Measurements from ENCODE around the gene TMED1. TPM values are rescaled to one million over a fixed set of nuclear protein-coding genes. Genes with fewer than 3 reads are reported as not detected.
"Not testable (repeated sequence)": the region's sequence is repeated elsewhere in the genome, so short reads cannot be mapped to it uniquely, and the experiment has no call there.

The TMED1 gene, protein sequence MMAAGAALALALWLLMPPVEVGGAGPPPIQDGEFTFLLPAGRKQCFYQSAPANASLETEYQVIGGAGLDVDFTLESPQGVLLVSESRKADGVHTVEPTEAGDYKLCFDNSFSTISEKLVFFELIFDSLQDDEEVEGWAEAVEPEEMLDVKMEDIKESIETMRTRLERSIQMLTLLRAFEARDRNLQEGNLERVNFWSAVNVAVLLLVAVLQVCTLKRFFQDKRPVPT
- 11.5 TPM for total RNA-seq

DNA sequence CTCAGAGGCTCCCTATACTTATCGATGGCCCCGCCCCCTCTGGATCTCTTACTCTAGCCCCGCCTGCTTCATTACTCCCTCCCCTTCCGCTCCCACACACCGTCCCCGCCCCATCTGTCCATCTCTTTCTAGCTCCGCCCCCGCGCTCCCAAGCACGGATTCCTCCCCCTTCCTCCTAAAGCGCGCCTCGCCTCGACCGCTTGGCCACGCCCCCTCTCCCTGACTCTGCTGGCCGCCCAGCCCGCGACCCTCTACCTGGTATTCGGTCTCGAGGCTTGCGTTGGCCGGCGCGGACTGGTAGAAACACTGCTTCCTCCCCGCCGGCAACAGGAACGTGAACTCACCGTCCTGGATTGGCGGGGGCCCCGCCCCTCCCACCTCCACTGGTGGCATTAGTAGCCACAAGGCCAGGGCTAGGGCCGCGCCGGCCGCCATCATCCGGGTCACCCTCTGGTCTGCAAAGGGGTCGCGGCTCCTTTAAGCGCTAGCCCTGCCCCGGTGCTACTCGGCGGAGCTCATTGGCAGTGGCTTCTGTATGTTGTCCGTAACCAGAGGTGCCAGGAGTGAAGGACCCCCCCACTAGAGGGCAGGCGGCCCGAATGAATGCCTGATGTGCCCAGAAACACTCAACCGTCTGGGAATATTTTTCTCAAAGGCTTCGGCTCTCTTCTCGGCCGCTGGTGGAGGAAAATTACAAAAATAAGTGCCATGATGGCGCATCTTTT, at the start of gene TMED1:
Gene TMED1, minus strand, starts transcription at position 459 of the 725 bp plus-strand sequence. Its CDS starts 21 bp downstream, at position 438.
- peak; percentile 94 for DNase-seq

DNA sequence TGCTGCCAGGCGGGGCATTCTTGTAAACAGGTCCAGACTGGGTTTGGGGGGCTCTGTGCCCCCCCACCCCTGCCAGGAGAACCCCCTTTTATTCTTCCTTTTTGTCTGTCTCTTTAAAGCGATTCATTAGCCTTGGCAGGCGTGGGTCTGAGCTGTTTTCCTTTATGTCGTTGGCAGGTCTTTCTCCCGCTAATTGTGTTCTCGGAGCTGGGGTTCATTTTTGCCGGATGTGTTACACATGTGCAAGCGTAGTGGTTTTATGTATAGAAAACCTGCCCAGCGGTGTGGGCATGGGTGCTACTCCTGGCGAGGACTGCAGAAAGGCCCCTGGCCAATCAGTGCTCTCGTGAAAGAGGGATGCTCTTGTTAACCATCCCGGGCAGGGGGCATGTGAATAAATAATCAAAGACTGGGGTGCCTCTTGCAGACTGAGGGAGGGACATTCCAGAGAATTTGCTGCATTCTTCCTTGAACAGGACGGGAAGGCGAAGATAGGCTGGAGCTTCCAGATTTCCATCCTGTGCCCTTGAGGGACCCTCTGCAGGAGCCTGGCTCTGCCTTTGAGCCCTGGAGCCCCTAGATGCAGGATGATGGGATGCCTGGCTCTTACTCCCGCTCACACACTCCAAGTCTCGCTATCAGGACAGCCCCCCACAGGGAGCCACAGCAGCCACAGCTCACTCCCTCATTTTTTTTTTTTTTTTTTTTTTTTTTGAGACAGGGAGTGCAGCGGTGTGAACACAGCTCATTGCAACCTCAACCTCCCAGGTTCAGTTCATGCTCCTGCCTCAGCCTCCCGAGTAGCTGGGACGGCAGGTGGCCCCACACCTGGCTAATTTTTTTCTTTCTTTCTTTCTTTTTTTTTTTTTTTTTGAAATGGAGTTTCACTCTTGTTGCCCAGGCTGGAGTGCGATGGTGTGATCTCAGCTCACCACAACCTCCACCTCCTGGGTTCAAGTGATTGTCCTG, 49.5 kb upstream of the TMED1 start:
- DNase-seq: no peak

DNA sequence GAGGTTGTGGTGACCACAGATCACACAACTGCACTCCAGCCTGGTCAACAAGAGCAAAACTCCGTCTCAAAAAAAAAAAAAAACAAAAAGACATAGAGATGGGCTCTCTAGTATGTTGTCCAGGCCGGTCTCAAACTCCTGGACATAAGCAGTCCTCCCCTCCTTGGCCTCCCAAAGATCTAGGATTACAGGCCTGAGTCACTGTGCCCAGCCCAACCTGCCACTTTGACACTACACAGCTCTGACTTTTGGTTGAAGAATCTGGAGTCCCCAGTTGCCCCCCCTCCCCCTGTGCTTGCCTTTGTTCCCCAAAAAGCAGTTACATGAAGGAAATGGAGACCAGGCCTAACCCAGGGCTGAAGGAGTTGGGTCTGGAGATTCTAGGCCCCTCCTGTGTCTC, 48.3 kb upstream of the TMED1 start:
- DNase-seq: no peak

DNA sequence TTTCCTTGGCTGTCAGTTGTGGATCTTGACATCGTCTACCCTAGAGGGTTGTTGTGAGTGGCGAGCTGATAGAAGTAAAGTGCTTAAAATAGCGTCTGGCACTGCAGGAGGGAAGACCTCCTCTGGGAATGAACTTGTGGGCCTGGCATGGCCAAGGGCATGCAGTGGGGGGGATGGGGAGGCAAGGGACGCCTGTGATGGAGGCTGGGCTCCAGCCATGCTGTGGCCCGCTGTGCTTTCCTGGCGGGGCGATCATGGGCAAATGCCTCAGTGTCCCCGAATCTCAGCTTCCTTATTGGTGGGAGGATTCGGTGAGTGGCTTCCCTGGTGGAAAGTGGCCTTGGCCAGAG, 46.1 kb upstream of the TMED1 start:
- DNase-seq: no peak

DNA sequence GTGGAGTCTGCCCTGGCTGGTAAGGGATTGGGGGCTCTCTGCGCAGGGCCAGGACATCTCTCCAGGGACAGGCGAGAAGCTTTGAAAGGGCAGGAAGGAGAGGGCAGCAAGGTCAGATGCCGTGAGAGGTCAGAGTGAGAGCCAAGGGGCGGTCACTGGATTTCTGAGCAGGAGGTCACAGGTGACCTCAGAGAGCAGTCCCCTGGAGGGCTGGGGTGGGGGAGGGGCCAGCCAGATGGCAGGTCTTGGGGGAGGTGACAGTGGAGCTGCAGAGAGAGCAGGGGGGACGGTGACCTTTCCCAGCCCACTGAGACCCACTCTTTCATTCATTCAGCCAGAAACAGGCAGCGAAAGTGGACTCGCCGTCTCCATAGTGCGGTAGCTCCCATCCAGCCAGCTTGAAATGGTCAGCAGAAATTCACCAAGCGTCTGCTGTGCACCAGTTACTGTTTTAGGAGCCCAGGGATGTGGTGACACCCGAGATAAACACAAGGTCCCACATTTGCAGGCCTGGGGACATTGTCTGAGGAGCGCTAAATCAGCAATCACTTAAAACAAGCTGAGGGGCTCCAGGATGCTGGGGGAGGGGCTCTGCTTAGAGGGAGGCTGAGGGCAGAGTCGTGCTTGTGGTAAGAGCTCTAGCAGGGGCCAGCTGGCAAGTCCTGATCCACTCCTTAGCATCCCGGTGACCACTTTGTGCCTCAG, 45.5 kb upstream of the TMED1 start:
- DNase-seq: no peak

DNA sequence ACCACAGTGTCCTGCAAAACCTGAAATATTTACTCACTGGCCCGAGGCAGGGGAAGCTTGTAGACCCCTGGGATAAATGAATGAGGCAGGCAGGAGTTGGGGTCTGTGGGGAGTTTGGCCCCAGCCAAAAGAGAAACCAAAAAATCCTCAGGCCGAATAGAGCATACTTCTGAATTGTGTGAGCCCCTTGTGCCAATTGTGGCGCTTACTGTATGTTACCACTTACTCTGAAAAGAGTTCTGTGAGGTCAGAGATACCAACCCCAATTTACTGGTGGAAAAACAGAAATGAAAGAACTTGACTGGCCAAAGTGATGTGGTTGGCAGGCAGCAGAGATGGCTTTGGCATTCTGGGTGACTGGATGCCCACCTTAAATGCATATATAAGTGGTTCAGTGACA, 42.2 kb upstream of the TMED1 start:
- DNase-seq: no peak

DNA sequence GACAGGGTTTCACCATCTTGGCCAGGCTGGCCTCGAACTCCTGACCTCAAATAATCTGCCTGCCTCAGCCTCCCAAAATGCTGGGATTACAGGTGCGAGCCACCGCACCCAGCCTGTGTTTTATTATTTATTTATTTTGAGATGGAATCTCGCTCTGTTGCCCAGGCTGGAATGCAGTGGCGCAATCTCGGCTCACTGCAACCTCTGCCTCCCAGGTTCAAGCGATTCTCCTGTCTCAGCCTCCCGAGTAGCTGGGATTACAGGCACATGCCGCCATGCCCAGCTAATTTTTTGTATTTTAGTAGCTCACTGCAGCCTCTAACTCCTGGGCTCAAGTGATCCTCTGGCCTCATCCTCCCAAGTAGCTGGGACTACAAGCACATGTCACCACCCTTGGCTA, 41.6 kb upstream of the TMED1 start:
- DNase-seq: not testable (repeated sequence)

DNA sequence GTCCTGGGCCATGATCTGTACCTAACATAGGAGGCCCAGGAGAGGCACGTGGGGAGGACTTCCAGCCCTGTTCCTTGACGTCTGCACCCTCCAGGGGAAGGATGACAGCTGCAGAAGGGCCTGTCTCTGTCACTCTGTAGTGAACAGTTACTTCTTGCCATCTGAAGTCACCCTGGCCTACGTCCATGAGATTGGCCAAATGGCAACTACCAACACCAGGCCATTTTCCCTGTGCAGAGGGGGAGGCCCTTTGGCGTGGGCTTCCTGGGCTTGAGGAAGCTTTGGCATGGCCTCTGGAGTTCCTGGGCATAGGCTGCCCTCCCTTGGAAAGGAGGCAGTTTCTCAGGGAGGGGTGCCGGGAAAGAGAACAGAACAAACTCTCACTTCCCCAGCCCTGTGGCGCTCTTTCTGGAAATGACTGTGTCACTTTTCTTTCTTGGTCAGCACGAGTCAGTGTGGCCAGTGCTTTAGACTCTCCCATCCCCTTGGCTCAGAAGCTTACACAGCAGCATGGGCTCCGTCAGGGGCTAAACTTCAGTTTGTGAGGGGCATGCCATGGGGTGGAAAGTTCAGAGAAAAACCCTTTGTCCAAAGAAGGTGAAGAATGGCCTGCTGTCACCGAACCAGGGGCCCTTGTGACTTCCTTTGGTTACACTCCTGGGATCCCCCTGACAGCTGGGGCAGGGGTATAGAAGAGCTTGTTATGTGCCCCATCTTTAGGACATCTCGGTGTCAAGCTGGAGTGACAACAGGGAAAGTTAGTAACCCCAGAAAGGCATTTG, 40.6 kb upstream of the TMED1 start:
- DNase-seq: no peak

DNA sequence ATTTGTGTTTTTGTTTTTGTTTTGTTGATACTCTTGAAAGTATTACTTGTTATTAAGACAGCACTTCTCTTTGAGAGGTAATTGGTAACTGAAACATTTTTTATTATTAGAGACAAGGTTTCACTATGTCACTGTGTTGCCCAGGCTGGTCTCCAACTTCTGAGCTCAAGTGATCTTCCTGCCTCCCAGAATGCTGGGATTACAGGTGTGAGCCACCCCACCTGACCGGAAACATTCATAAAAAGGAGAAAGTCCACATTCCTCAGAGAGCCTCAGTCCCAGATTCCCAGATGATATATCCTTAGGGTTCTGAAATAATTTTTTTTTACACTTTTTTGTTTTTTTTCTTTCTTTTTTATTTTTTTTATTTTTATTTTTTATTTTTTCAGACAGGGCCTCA, 38.0 kb upstream of the TMED1 start:
- no peak for DNase-seq

DNA sequence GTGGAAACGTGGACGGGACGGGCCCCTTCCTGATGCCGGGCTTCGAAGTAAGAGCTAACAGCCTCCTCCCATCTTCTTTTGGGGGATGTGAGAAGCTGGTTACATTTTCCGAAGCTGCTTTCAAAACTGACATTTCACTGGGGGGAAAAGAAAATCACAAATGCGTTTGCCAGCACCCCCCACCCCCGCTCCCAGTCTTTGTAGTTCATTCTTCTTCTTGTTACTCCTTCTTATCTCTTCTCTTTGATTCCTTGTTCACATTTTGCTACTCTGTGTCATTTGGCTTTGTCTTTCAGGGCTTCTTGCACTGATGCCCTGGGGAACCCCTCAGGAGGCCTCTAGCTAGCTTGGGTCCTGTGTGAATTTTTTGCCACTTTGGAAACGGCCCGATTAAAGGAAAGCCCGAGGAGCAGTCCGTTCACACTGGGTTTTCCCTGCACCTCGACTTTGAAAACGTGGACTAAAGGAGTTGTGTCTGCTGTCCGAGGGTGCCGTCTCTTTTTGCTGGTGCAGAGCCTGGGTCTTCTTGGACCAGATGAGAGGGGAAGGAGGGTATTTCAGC, 36.6 kb upstream of the TMED1 start:
- no peak for DNase-seq

DNA sequence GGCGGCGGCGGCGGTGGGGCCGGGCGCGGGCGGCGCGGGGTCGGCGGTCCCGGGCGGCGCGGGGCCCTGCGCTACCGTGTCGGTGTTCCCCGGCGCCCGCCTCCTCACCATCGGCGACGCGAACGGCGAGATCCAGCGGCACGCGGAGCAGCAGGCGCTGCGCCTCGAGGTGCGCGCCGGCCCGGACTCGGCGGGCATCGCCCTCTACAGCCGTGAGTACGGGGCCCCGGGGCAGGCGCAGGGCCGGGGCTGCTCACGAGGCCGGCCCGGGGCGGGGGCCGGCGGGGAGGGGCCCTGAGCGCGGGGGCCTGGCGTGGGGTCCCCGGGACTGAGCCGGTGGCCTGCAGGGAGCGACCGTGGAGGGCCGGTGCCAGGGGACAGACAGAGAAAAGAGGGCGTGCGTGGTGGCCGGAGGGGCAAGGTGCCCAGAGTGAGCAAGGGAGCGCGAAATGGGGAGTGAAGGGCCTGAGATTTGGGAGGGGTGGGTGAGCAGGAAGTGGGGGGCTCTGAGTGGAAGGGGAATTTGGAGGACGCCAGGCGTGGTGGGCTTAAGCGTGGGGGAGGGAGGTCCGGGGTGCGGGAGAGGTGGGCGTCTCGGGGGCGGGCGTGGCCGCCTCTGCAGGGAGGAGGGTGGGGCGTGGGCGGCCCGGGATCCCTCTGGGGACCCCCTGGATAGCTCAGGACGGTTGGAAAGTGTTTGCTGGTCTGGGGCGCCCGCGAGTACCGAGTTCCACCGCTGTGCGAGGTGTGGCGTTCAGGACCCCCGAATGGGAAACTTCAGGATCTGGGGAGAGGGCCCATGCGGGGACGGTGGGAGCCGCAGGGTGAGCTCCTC, 35.9 kb upstream of the TMED1 start:
- DNase-seq: no peak

DNA sequence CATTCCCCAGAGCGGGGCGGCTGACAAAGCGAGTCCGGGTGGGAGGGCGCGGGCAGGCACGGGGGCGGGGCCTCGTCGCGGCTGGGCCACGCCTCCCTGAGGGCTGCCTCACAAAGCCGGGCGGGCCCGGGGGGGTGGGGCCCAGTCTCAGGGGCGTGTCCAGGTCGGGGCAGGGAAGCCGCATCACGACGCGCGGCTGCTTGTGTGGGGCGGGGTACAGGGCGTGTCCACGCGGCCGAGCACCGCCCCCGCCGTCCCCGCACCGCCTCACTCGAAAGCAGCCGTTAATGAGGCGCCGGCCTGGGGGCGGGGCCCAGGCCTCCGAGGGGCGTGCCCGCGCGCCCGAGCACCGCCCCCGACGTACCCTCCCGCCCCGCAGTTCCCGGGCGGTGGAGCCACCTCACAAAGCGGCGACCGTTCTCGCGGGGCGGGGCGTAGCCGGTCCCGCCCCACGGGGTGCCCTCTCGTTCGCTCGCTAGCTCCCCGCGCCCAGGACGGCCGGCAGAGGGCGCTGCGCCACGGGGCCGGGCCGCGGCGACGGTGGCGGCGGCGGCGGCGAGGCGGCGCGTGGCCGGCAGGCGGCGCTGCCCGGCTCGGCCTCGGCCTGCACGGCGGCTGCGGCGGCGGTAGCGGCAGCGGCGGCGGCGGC, 35.1 kb upstream of the TMED1 start, which contains the start of gene CARM1:
Gene CARM1, plus strand, starts transcription at position 599 of the 649 bp plus-strand sequence. CDS start 150 bp downstream, outside the sequence.
- DNase-seq: peak; percentile 100

DNA sequence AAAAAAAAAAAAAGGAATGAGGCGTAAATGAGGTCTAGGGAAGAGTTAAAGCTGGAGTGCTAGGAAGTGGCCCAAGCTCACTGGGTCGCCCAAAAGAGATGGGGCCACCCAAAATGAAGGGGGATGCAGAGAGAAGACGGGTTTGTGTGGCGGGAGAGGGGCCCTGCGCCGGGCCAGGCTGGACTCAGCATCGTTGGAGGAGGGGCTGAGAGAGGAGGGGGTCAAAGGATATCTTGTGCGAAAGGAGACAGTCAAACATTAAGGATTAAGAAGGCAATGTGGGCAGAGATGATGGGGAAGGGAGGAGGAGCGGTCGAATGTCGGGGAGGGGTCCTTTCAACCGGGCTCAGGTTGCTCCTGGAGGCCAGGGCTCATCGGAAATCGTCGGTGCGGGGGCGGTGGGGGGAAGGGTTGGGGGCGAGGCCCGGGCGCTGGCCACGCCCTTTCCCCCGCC, 34.5 kb upstream of the TMED1 start:
- no peak for DNase-seq

DNA sequence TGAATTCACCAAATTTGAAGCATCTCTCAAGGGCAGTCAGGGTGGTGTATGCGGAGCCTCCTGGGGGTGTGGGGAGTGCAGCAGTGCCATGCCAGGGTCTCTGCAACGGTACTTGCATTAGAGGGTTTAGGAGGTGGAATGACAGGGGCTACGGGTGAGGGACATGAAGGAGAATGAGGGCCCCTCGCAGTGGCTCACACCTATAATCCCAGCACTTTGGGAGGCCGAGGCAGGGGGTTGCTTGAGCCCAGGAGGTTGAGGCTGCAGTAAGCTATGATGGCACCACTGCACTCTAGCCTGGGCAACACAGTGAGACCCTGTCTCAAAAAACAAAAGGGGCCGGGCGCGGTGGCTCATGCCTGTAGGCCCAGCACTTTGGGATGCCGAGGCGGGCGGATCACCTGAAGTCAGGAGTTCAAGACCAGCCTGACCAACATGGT, 33.9 kb upstream of the TMED1 start:
- DNase-seq: not testable (repeated sequence)

DNA sequence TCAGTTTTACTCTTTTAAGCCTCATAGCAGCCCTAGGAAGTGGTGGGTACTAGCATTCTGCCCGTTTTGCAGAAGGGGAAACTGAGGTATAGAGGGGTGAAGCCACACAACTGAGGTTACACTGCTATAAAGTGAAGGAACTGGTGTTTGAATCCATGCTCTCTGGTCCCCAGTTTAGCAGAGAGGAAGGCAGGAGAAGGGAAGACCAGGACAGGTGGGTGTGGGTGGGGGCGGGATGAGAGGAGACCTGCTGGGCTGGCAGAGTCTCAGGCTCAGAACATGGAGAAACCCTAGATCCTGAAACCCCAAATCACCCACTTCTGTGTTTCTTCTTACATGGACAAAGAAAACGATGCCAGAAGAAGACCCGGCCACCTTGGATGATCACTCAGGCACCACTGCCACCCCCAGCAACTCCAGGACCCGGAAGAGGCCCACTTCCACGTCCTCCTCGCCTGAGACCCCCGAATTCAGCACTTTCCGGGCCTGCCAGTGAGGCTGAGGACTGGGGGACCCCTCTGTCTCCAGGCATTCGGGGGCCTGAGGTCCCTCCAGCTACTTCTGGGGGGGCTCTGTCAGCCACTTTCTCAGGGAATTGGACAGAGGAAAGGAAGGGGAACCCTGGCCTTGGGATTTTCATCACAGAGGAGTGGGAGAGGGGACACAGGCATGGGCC, 33.0 kb upstream of the TMED1 start:
- DNase-seq: no peak

DNA sequence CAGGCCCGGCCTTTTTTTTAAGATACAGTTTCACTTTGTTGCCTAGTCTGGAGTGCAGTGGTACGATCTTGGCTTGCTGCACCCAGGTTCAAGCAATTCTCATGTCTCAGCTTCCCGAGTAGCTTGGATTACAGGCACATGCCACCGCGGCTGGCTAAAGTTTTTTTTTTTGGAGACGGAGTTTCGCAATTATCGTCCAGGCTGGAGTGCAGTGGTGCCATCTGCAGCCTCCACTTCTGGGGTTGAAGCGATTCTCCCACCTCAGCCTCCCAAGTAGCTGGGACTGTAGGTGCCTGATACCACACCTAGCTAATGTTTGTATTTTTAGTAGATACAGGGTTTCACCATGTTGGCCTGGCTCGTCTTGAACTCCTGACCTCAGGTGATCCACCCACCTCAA, 30.5 kb upstream of the TMED1 start:
- DNase-seq: no peak

DNA sequence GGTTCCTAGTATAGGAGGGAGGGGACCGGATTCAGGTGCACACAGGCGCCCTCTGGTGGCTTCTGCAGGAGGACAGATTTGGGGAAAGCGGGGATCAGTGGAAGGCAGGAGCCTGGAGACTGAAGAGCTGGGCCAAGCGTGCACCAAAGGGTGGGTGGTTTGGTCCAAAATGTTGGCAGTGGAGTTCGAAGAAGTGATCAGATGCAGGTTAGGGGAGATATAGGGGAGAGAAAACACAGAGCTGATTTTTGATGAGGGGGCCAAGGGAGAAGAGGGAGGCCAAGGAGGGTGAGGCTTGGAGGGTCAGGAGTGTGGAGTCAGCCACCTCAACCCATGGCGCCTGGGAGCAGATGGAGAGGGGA, 28.5 kb upstream of the TMED1 start:
- DNase-seq: peak; percentile 59

DNA sequence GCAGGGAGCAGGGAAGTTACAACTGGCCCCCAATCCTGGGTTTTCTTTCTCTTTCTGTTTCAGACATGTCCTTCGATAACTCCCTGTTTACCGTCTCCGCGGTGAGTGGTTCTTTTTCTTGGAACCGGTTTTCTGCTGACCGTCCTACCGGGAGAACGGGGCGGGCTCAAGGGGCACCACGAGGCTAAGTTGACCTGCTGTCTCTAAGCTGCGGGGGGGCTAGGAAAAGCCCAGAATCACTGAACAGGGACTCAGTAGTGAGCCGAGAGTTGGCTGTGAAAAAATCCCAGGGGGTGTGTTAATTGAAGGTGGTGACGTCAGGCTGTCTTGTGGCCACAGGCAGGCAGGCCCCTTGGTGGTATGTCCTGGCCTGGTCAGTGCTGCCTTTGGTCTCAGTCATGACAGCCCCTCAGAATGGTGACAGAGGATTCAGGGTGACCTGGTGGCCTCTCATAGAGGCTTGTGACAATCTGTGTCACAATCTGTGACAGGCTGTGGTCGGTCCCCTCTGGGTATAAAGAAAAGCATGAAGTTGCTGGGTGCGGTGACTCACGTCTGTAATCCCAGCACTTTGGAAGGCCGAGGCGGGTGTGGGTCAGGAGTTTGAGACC, 27.2 kb upstream of the TMED1 start:
- no peak for DNase-seq

Data from occipital lobe (tissue), 2 donors.